Measurements from ENCODE around the gene RIOK3.

Gene RIOK3

GRCh38 chr18:23452728-23453679 is at the start of gene RIOK3 (continued):
- TF ChIP-seq BCL6B (tag by site-specific recombination; IDR thresholded peaks at IDR 0.05) (no peak), ZNF513 (tag by site-specific recombination; IDR thresholded peaks at IDR 0.05) (no peak), RBAK (tag by site-specific recombination; IDR thresholded peaks at IDR 0.05) (no peak), ZNF121 (tag by site-specific recombination; IDR thresholded peaks at IDR 0.05) (no peak), ZNF792 (tag by site-specific recombination; IDR thresholded peaks at IDR 0.05) (no peak), ZNF530 (tag by site-specific recombination; IDR thresholded peaks at IDR 0.05; ENCODE audit: low read depth) (no peak), ZNF311 (tag by site-specific recombination; IDR thresholded peaks at IDR 0.05; ENCODE audit: borderline replicate concordance) (no peak), ZNF639 (tag by site-specific recombination; IDR thresholded peaks at IDR 0.05) (0 out of 2 replicates have a peak, but pooled peaks have one; percentile 11), ZNF175 (tag by site-specific recombination; IDR thresholded peaks at IDR 0.05) (no peak), PRDM10 (tag by site-specific recombination; IDR thresholded peaks at IDR 0.05) (no peak), ZNF529 (tag by site-specific recombination; IDR thresholded peaks at IDR 0.05; ENCODE audit: insufficient replicate concordance) (no peak), ELK4 (IDR thresholded peaks at IDR 0.05; ENCODE audit: borderline replicate concordance, low read depth, low read length) (no peak), EGR2 (tag by site-specific recombination; IDR thresholded peaks at IDR 0.05; ENCODE audit: low read depth) (peak; percentile 17; the same call in 1 of the 2 replicates), ZNF621 (tag by site-specific recombination; IDR thresholded peaks at IDR 0.05) (no peak), SCRT2 (tag by site-specific recombination; IDR thresholded peaks at IDR 0.05) (no peak), ZNF501 (tag by site-specific recombination; IDR thresholded peaks at IDR 0.05) (peak; percentile 79), ZNF701 (tag by site-specific recombination; IDR thresholded peaks at IDR 0.05) (no peak), ZNF202 (tag by site-specific recombination; IDR thresholded peaks at IDR 0.05; ENCODE audit: borderline replicate concordance) (no peak), ZNF280C (tag by site-specific recombination; IDR thresholded peaks at IDR 0.05) (no peak), ZNF292 (tag by site-specific recombination; IDR thresholded peaks at IDR 0.05; ENCODE audit: borderline replicate concordance, low read depth) (no peak), BCL11B (tag by site-specific recombination; IDR thresholded peaks at IDR 0.05; ENCODE audit: low read depth) (peak; percentile 43), GFI1B (tag by site-specific recombination; IDR thresholded peaks at IDR 0.05) (no peak), HOXA7 (CRISPR knock-in tag; IDR thresholded peaks at IDR 0.05; ENCODE audit: borderline replicate concordance) (no peak), ZNF23 (tag by site-specific recombination; IDR thresholded peaks at IDR 0.05; ENCODE audit: borderline replicate concordance) (no peak), ZNF488 (tag by site-specific recombination; IDR thresholded peaks at IDR 0.05) (no peak), OSR2 (tag by site-specific recombination; IDR thresholded peaks at IDR 0.05) (no peak), ZNF837 (tag by site-specific recombination; IDR thresholded peaks at IDR 0.05) (no peak)

All from HEK293 (cell line).